HUDEP-2 (cell line): ENCODE measurements around the gene TBC1D10B.

Experiments used
- DNase-seq, 76 experiments: peaks; one replicate each; lab custom pipeline; 2025; ENCODE audit not compliant: unreplicated experiment in 76 of 76; lab: John Stamatoyannopoulos, UW

TBC1D10B gene

GRCh38 chr16:30377050-30377811, 6.9 kb upstream of the TBC1D10B start:
- peak in 3 of 76 experiments; percentile 56 to 79 (median 64) for DNase-seq

- no peak for DNase-seq
Observed at GRCh38 chr16:30376461-30376902, 6.2 kb upstream of the TBC1D10B start.

- DNase-seq = no peak
Observed at GRCh38 chr16:30375864-30376263, 5.6 kb upstream of the TBC1D10B start.

DNA sequence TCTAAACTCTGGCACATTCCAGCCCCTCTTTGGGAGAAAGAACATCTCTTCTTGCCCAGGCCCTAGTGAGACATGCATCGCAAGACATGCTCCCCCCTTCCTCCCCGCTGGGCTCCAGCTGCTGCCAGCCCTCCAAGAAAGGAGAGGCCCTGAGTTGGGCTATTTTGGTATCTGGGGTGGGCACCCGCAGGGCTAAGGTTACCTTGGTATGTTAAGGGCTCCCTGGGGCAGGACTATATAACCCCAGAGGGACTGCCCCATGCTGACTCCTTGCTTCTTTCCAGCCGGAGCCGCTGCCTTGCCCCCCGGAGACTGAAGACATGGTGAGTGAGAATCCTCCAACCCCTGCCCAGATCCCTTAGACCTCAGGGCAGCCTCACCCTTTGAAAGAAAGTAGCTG, 4.2 kb upstream of the TBC1D10B start, which contains the start of gene MYL11:
Gene MYL11, plus strand, starts transcription at position 265 of the 400 bp plus-strand sequence. Its CDS starts 56 bp downstream, at position 321.
- DNase-seq = no peak

DNA sequence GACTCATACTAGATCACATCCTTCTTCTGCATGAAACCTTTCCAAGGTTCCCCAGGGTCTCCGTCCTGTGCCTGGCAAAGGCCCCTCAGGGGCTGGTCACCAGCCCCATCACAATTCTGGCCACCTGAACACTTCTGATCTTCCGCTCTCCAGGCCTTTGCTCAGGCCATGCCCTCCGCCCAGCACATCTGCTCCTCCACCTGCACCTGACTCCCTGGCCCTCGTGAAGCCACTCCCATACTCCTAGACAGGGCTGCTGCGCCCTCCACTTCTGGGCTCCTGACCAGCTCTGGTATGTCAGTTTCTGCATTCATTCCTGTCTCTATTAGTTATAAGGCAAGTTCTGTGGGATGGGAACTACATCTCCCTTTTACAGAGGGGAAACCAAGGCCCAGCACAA, 2.4 kb upstream of the TBC1D10B start:
- DNase-seq = no peak

- DNase-seq = peak in 1 of 76 experiments; percentile 6
Observed at GRCh38 chr16:30372038-30372712, 1.9 kb upstream of the TBC1D10B start.

DNA sequence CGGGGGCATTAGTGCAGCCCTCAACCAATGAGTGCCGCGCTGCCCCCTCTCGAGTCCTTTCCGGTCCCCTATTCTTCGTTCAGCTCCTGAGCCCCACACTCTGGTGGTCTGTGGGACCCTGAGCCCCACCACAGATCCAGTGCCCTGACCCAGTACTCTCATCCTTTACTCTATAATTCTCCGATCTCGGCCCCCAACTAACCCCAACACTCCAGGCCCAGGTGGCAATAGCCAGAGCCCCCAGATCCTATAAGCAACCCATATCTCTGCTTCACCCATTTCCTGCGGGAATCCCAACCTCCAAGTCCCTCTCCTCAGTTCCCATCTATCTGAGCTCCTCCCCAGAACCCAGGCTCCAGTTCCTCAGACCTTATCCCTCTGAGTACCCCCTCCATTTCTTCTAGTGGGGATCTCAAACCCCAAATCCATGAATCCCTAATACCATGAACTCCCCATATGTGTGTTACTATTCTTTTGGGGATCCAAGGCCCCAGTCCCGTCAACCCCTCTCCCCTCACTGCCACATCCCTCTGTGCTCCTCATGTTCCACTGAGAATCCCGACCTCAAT, 1.0 kb upstream of the TBC1D10B start:
- no peak for DNase-seq

DNA sequence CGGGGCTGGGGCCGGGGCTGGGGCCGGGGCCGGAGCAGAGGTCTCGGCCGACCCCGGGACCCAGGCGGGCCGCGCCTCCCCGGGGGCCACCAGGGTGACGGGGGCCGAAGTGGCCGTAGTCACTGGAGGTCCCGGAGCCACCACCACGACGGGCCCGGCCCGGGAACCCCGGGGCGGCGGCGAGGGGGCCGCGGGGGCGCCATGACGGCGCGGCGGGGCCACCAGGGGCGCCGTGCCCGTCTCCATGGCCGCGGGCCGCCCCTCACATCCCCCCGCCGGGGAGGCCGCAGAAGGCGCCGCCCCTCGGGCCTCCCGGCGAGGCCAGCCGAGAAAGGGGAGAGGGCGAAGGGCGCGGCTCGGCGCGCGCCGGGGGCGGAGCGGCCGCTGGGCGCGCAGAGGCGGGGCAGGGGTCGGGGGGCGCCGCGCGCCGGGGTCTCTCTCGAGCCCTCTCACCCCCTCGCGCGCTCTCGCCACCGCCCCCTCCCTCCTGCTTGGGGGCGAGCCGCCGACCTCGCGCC, 297 bp downstream of the TBC1D10B start:
- DNase-seq = no peak

- DNase-seq = peak in 1 of 76 experiments; percentile 7
Observed at GRCh38 chr16:30369091-30369937, 980 bp downstream of the TBC1D10B start.

DNA sequence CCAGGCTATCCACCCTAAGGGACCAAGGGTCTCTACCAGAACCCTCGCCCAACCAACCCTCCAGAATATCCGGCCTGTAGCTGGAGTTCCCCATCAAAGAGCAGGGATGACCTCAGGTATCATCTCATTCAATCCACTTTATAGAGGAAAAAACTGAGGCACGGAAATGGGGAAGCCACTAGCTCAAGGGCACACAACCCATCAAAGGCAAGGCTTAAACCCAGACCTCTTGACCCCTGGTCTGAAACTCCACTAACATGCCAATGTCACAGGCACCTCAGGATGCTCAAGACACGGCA, 1.6 kb downstream of the TBC1D10B start:
- no peak for DNase-seq

GRCh38 chr16:30368122-30368791, 2.0 kb downstream of the TBC1D10B start:
- DNase-seq = no peak

DNA sequence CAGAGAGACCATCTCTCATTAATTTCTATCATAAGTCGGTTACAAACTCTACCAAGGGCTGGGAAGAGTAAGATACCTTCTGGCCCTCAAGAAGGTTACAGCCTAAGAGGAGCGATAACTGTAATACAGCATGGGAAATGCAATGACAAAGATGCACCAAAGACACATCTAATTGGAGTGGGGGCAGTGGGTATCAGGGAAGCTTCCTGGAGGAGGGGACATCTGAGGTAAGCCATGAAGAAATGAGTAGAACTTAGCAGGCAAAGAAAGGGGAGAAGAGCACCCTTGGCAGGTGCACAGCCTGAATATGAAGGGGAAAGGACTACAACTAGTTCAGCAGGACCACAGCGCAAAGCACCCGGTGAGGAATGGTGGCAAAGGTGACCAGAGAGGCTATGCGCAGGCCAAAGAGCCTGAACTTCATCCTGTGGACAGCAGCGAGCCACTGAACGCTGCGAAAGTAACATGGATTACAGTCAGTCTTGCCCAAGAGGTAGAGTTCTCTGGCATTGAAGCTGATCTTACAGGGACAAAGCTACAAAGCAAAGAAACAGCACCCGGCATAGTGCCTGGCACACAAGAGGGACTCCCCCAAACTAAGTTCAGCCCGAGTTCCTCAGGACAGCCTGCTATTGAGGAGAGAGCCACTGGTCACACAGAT, 2.8 kb downstream of the TBC1D10B start:
- no peak for DNase-seq

- DNase-seq = no peak
Observed at GRCh38 chr16:30366511-30366910, 3.8 kb downstream of the TBC1D10B start.

GRCh38 chr16:30365200-30365599, 5.1 kb downstream of the TBC1D10B start:
- no peak for DNase-seq

- no peak for DNase-seq
Observed at GRCh38 chr16:30361180-30361579, 9.1 kb downstream of the TBC1D10B start.

DNA sequence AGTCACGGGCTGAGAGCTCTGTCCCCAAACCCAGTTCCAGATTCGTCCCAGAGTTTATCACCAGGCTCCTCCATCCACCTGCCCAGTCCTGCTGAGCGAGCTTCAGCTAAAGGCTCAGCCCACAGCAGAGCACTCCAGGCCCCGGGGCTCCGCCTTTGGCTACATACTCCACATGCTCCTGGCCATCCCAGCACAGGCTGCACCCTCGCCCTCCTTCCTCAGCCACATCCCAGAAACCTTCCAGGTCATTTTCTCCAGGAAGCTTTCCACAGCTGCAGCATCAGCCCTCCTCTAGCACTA, 10.5 kb downstream of the TBC1D10B start:
- DNase-seq = peak in 9 of 76 experiments; percentile 32 to 76 (median 57)

GRCh38 chr16:30358990-30359870, 11.1 kb downstream of the TBC1D10B start:
- DNase-seq = no peak

- no peak for DNase-seq
Observed at GRCh38 chr16:30358577-30358936, 11.7 kb downstream of the TBC1D10B start.
